Dedifferentiated amniotic fluid mesenchymal stem cell (primary cell): ENCODE measurements around the gene ATP1A4.
A peak's percentile ranks its signal among the peaks of the same experiment; 100 is the strongest.

ENCODE experiments used
- DNase-seq: peaks from one replicate; pipeline ENCODE4 v3.0.0-alpha.2; 2016; ENCODE audit errors: extremely low spot score

The ATP1A4 gene

DNA sequence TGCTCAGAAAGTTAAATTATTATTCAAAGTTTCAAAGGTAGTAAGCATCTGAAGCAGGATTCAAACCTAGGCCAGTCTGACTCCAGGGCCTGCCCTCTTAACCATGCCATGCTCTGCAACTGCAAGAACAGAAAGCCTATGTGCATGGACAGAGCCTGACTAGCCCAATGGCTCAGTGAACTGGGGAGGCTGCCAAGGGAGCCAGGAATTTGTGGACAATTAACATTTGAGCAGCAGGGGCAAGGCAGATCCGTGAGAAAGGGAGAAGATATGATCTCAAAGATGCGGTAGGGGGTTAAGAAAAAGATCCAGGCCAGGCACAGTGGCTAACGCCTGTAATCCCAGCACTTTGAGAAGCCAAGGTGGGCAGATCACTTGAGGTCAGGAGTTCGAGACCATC is 6.5 kb upstream of the ATP1A4 start:
- DNase-seq, result peak; percentile 33

DNA sequence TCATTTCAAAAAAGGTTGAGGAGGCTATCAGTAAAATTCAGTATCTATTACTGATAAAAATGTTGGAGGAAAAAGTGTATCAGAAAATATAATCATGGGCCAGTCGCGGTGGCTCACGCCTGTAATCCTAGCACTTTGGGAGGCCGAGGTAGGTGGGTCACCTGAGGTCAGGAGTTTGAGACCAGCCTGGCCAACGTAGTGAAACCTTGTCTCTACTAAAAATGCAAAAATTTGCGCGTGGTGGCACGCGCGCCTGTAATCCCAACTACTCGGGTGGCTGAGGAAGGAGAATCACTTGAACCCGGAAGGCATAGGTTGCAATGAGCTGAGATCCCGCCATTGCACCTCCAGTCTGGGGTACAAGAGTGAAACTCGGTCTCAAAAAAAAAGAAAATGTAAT is 5.3 kb upstream of the ATP1A4 start:
- no peak for DNase-seq

DNA sequence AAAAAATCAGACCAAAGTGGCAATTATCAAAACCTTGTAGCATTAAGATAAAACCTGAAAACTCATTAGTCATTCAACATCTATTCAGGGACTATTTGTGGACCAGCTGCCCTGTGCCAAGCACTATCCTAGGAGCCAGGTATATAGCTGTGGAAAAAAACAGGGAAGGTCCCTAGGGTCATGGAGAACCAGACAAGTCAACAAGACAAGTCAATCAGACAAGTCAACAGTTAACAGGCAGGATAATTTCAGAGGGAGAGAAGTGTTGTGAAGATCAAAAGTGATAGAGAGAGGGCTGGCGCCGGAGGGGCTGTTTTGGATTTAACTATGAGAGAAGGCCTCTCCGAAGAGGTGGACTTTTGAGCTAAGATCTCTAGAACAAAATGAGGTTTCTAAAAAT is 3.3 kb upstream of the ATP1A4 start:
- DNase-seq, result no peak

DNA sequence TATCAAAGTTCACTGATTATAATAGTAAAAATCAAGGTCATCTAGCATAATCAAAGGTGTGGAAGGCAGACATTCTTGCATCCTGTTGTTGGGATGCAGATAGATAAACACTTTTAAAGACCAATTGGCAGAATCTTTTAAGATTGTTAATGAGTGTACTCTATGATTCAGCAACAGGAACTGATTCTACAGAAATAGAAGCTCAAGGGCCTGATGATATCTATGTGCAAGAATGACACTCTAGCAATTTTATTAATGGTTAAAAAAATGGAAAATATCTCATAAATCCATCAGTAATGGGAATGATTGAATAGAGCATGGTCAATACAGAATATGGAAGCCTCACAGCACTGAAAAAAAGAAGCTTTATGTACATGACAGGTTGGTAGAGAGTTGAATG is 2.2 kb upstream of the ATP1A4 start:
- DNase-seq, result peak; percentile 56

DNA sequence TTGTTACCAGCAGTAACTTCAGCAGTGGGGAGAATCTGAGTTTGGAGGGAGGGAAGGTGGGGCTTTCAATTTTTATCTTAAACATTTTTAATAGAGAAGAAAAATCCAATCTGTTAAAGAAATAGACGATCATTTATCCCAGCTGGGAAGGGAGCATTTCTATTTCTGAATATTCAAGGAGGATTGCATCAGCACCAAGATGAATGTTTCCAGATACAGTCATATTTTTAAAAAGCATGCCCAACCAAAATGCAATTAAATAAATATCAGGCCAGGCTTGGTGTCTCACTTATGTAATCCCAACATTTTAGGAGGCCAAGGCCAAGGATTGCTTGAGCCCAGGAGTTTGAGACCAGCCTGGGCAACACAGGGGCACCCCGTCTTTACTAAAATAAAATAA is 1.7 kb upstream of the ATP1A4 start:
- DNase-seq, result peak; percentile 97

DNA sequence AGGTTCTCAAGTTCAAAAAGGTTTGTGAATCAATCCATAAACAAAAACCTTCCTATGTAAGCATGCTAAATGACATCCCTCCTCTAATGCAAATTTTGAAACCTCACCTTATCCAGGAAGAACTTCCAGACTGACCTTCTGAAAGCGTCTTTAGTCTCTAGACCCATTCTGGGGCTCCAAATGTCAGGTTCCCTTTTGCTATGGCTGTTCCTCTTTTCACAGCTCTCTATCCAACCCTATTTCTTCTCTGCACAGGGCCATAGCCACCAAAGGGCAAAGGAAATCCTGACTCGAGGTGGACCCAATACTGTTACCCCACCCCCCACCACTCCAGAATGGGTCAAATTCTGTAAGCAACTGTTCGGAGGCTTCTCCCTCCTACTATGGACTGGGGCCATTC is 3.4 kb downstream of the ATP1A4 start:
- no peak for DNase-seq

DNA sequence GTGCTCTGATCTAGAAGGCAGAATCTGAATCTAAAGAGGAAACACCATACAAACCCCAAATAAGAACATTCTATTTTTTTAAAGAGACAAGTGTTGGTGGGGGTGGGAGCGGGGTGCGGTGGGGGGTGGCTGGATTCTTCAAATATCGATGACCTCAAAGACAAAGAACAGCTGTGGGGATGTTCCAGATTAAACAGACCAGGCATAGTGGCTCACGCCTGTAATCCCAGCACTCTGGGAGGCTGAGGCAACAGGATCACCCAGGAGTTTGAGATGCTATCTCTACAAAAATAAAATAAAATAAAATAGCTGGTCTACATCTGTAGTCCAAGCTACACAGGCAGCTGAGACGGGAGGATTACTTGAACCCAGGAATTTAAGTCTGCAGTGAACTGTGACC is 5.0 kb downstream of the ATP1A4 start:
- no peak for DNase-seq

DNA sequence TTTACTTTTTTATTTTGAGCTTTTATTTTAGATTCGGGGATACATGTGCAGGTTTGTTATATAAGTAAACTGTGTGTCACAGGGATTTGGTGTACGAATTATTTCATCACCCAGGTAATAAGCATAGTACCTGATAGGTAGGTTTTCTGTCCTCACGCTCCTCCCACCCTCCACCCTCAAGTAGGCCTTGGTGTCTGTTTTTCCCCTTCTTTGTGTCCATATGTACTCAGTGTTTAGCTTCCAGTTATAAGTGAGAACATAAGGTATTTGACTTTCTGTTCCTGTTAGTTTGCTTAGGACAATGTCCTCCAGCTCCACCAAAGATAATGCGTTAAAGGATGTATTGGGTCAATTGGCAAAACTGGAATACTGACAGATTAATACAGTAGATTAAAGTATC is 5.8 kb downstream of the ATP1A4 start:
- no peak for DNase-seq

DNA sequence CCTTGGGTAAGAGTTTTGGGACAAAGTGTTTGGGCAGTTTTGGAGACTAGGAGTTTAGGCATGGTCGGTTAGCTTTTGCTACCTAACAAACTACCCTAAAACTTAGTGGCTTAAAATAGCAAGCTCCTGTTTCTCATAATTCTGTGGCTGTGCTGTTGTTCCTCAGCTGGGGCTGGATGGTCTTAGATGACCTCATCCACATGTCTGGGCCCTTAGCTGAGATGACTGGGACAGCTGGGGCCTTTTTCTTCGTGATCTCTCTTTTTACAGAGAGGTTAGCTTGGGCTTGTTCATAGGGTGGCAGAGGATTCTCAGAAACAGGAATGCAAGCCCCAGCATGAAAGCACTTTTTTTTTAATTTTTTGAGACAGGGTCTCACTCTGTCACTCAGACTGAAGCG is 6.6 kb downstream of the ATP1A4 start:
- DNase-seq, result no peak

DNA sequence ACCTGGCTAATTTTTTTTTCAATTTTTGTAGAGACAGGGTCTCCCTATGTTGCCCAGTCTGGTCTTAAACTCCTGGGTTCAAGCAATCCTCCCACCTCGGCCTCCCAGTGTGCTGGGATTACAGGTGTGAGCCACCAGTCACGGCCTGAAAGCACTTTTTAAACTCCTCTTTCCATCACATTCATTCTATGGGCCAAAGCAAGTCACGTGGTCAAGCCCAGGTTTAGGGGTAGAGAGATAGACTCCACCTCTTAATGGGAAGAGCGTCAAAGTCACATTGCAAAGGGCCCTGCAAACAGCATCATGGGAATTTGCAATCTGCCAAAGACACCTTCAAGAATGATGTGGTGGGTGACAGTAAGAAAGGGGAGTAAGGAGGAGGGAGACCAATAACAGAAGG is 7.1 kb downstream of the ATP1A4 start:
- DNase-seq, result no peak

DNA sequence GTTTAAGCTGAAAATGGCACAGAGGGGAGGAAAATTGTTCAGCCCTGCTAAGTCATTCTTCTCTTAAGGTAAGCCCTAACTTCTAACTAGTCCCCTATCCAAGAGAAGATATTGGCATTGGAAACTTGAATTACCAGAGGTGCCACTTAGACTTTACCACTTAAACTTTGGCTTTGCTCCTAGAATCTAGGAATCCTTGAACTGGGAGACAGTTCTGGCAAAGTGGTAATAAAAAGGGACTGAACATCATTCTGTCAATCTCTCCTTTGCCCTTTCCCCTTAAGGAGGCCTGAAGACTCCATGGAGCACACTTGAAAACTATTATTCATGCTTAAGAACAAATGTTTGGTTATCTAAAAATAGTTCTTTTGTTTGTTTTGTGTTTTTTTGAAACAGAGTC is 8.4 kb downstream of the ATP1A4 start:
- no peak for DNase-seq

DNA sequence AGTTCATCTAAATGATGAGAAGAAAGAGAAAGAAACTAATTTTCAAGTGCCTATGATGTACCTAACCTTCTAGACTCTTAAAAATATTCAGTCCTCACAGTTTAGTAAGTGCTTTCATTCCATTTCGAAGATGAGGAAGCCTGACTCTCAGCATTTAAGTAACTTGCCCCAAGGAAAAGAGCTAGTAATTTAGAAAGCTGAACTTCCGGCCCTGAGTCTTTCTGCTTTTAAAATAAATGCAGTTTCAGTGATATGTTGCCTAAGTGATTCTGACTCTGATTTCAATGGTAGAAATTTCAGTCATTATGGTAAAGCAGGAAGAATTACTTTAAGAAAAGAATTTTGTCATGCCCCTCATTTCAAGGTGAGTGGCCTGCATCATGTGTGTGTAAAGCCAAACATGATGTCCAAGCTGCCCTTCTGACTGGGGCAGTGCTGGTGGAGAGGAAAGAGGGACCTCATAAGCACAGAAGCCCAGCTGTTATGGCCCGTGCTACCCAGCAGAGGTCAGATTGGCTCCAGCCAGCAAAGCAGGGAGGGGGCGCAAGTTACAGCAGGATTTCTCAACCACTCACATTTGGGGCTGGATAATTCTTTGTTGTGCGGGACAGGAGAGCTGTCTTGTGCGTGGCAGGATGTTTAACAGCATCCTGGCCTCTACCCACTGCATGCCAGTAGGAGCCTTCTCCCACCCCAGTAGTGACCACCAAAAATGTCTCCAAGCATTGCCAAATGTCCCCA is 10.7 kb downstream of the ATP1A4 start:
- DNase-seq, result peak; percentile 20

DNA sequence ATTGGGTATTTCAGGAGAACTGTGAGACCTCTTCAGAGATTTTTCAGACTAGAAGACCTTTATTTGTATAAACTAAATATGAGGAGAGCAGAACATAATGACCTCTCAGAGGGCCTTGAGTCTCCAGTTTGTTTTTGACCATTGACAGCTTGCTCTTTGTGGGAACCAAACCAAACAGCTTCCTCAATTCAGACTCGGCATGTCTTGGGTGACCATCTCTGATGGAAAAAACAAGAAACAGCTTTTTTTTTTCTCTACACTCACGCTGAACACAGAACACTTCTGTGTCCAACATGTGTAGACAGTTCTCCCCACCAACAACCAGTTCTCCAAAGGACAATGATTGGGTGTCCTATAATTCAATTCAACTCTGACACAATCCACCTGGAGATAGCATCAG is 11.5 kb downstream of the ATP1A4 start:
- DNase-seq, result no peak

DNA sequence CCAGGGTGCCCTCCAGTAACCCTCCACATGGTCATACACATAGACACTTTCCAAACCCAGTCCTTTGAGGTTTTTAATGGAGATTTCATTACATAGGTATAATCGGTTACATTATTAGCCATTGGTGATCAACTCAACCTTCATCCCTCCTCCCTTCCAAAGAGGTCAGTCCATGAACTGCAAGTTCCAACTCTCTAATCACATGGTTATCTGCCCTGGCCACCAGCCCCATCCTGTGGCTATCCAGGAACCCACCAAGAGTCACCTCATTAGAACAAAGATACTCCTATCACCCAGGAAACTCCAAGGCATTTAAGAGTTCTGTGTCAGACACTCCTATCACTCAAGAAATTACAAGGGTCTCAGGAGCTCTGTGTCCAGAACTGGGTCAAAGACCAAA is 12.2 kb downstream of the ATP1A4 start:
- no peak for DNase-seq

DNA sequence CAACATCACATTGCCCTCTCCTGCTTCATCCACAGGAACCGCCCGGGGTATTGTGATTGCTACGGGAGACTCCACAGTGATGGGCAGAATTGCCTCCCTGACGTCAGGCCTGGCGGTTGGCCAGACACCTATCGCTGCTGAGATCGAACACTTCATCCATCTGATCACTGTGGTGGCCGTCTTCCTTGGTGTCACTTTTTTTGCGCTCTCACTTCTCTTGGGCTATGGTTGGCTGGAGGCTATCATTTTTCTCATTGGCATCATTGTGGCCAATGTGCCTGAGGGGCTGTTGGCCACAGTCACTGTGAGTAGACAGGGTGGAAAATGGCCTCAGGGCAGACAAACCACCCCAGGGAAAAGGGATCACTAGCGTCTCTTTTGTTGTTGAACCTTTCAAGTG is 12.7 kb downstream of the ATP1A4 start:
- no peak for DNase-seq

DNA sequence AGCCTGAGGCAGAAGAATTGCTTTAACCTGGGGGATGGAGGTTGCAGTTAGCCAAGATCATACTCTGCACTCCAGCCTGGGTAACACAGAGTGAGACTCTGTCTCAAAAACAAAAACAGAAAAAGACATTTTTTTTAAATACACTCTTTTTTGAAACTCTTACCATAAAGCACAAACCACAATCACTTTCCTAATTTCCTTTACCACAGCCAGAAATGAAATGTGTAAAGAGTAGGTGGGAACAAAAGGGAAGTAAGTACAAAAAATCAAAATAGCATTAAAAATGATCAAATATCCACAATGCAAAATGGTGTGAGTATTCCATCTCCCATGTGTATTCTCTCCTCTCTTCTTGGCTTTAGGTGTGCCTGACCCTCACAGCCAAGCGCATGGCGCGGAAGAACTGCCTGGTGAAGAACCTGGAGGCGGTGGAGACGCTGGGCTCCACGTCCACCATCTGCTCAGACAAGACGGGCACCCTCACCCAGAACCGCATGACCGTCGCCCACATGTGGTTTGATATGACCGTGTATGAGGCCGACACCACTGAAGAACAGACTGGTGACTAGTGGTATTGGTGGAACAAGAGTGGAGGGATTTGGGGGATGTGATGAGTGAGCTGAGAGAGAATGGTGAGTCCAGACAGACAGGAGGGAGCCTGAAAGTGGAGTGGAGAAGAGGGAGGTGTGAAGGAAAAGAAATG is 14.9 kb downstream of the ATP1A4 start:
- no peak for DNase-seq

DNA sequence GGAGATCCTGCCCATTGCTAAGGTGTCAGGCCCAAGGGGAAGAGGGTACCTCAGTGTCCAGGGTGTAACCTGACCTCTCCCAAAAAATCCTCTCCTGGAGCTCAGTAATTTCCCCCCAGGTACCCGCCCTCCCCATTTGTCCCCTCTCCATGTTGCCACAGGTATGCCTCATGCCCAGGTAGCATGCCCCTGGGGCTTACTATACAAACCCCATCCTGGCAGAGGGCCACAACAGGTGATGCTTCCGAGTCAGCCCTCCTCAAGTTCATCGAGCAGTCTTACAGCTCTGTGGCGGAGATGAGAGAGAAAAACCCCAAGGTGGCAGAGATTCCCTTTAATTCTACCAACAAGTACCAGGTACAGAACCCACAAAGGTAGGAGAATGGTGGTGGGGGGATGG is 15.7 kb downstream of the ATP1A4 start:
- no peak for DNase-seq

DNA sequence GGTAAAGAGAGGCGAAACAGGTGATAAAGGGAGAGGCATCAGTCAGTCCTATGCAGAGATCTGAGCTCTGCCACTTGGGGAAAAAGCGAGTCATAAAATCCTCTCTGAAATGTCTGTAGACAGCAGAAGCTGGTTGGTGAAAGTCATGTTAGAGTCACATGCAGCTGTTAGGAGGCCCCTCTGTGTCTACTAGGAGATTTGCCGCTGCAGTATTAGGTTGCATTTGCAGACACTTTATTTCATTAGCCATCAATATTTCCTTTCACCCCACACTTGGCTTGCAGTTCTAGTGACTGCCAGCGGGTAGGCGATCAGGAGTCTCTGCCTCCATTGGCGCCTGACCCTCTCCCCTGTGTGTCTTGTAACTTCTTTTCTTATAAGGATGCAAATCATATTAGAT is 16.2 kb downstream of the ATP1A4 start:
- DNase-seq, result no peak

DNA sequence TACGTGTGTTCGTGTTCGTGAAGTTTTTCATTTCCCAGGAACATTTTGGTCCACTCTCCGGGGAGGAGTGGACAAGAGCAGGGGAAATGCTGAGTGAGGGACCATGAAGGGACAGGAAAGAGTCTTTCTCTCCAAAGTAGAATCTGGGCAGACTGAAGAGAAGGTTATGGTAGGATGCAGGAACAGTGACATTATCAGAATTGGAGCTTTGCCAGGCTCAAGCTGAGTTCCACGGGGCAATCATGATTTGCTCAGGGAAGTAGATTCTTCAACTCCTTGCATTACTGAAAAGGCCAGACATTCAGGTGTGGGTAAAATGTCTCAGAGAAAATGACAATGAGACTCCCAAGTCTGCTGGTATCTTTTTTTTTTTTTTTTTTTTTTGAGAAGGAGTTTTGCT is 16.6 kb downstream of the ATP1A4 start:
- no peak for DNase-seq

DNA sequence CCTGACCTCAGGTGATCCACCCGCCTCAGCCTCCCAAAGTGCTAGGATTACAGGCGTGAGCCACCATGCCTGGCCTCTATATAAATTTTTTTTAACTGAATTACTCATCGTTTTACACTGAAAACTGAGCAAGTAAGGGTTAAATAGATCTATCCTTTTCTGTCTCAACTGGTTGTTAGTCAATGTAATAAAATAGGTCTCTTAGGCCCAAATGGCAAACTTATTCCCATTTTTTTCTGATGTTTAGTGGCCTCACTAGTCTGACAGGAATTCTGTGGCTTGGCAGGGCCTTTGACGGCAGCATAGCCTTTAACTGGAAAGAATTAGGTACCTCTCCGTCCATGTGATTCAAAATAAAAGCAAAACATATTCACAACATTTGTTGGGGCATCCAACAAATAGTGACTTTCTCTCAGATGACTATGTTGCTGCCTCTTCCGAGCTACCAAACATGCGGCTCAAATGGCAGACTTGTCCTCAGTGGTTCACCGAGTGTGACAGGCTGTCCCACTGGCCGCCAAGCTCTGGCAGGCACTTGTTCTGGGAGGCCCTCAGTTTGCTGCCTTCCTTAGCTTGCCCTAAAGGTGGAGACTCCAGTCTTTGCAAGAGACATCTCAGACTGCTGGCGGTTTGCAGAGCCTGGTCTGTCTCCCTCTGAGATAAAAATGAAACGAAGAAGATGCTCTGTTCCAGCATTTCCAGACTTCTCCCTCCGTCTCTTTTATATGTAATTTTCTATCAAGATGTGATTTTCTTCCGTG is 17.4 kb downstream of the ATP1A4 start:
- no peak for DNase-seq

DNA sequence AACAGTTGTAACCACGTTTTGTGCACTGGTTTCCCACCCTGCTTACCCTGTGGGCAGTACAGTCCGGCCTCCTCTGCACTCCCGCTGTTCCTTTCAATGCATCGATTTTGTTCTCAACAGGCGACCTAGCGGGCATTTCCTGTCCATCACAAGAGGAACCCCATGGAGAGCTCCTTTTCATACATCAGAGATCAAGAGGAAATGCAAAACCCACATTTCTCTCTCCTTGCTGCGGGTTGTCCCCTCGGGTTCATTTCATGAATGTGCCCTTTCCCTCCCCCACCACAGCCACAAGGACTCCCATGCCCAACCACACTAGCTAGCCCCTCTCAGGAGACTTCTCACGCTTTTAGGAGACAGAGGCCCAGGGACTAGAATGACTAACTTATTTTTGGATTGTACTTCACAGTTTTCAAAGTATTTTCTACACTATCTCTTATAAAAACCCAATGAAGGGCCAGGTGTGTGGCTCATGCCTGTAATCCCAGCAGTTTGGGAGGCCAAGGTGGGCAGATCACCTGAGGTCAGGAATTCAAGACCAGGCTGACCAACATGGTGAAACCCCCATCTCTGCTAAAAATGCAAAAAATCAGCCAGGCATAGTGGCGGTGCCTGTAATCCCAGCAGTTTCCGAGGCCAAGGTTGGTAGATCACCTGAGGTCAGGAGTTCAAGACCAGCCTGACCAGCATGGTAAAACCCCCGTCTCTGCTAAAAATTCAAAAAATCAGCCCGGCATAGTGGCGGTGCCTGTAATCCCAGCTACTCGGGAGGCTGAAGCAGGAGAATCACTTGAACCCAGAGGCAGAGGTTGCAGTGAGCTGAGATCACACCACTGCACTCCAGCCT is 18.4 kb downstream of the ATP1A4 start:
- DNase-seq, result no peak

DNA sequence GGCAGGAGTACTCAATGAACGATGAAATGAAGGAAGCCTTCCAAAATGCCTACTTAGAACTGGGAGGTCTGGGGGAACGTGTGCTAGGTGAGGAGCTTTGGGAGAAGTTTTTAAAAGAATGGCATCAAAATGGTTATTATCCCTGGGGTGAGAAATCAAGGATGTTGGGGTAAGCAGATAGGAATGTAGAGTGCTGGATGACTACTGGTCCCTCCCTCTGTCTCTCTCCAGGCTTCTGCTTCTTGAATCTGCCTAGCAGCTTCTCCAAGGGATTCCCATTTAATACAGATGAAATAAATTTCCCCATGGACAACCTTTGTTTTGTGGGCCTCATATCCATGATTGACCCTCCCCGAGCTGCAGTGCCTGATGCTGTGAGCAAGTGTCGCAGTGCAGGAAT is 20.0 kb downstream of the ATP1A4 start:
- no peak for DNase-seq
